Spinal cord (tissue), 10 donors: ENCODE measurements around the gene UBE2E1. TPM values are rescaled to one million over a fixed set of nuclear protein-coding genes. Genes with fewer than 3 reads are reported as not detected.
"Not testable (repeated sequence)": the region's sequence is repeated elsewhere in the genome, so short reads cannot be mapped to it uniquely, and the experiment has no call there.

ENCODE experiments used
- DNase-seq, 6 donors: peaks; one replicate each; pipeline versions ENCODE4 v3.0.0 to v3.0.0-alpha.2; 2013 to 2015; ENCODE audit warnings: low spot score in 6 of 6, low read depth in 4 of 6
- H3K27ac ChIP-seq: one replicate; pipeline ENCODE4 v1.5.1; 2013; ENCODE audit warnings: low read depth, low read length, control low read depth
- H3K27me3 ChIP-seq: one replicate; pipeline ENCODE4 v1.6.1; 2013; ENCODE audit warnings: low read length; ENCODE audit not compliant: control insufficient read depth, insufficient read depth
- H3K36me3 ChIP-seq: one replicate; pipeline ENCODE4 v1.6.1; 2013; ENCODE audit warnings: low read length; ENCODE audit not compliant: control insufficient read depth, insufficient read depth
- H3K4me1 ChIP-seq: one replicate; pipeline ENCODE4 v1.6.1; 2013; ENCODE audit warnings: low read length; ENCODE audit not compliant: control insufficient read depth, insufficient read depth
- H3K4me3 ChIP-seq: one replicate; pipeline ENCODE4 v1.5.1; 2013; ENCODE audit warnings: low read depth, low read length, control low read depth
- H3K9me3 ChIP-seq: one replicate; pipeline ENCODE4 v1.6.1; 2013; ENCODE audit warnings: low read length; ENCODE audit not compliant: control insufficient read depth, insufficient read depth
- WGBS: methylation state at CpG from one replicate; pipeline ENCODE4 v1.1.5; 2013; ENCODE audit warnings: missing lambda C conversion rate; ENCODE audit not compliant: insufficient coverage; 5-methylcytosine and 5-hydroxymethylcytosine counted together
- polyA plus RNA-seq, 2 donors: library from polyadenylated mRNA; unstranded; fragments of 120-200 nt; gene quantifications; one replicate each; pipeline ENCODE4 v1.2.1, GENCODE V29; 2013; ENCODE audit not compliant: insufficient read length in 2 of 2
- total RNA-seq, 2 donors: library from RNA; depleted of rRNA in 1 of 2; stranded (reverse); fragments of 120-200 nt in 1 of 2; fragments of >200 nt in 1 of 2; gene quantifications; one replicate each; pipeline versions ENCODE4 v1.2.3 to v1.2.4, GENCODE V29; 2013 to 2014
- donor health status: healthy.

The UBE2E1 gene
- total and polyA plus RNA-seq, 4 donors: 91.4 to 182 (median 137) TPM

DNA sequence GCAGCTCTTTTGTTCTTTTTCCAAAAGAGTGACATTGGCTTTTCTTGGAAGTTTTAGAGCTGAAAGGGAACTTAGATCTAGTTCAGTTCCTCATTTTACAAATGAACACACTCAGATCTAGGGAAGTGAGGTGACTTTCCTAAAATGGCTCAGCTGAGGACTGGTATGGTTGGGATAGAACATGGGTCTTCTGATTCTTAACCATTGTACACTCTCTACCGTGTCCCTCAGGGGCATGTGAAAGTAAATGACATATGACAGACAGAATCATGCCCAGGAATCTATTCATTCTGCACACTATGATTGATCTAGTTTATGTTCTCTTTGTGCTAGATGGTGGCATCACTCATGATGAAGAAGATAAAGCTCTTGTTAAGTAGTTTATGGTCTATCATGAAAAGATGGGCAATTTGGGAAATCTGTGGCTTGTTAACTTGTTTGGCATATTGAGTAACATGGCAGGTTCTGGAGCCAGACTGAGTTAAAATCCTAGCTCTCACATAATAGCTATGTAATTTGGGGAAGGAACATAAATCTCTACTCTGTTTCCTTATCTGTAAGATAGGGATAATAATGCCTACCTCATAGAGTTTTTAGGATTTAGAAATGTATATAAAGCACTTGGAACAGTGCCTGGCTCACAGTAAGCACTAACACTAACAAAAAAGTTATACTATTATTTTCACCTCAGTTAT lies 30.9 kb downstream of the UBE2E1 start:
- WGBS: no CpG with 5 or more reads among the region's 1 CpG
- Histone ChIP-seq H3K9me3 (no peaks in the 10 kb centered on the region), H3K4me1 (no peaks in the 10 kb centered on the region), H3K27ac (no peak overlapping the region), H3K27me3 (no peaks in the 10 kb centered on the region), H3K4me3 (no peak overlapping the region), H3K36me3 (no peaks in the 10 kb centered on the region)
- DNase-seq: no peak

- no peak overlapping the region for H3K27ac ChIP-seq
- DNase-seq: peak in 1 of 6 donors; percentile 46
Measured at GRCh38 chr3:23837286-23837685, 31.5 kb downstream of the UBE2E1 start.

DNA sequence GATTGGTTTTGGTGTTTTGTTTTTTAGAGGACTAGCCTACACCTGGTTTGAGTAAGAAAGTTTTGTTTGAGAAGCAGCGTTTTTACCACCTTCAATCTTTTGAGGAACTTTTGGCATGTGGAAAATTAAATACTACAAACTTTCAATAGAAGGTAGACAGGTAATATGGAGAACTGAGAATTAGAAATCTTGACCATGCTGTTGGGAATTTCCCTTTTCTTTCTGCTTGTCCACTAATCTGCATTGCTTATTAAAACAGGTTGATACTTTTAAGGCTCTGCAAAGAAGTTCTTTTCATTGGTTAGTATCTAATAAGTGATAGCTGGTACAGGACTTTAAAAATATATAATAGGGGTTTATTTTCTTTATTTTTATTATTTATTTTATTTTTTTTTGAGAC lies 31.9 kb downstream of the UBE2E1 start:
- H3K9me3 ChIP-seq: no peaks in the 10 kb centered on the region
- no peaks in the 10 kb centered on the region for H3K4me1 ChIP-seq
- WGBS: no CpG with 5 or more reads among the region's 1 CpG
- DNase-seq: no peak
- H3K36me3 ChIP-seq: no peaks in the 10 kb centered on the region
- H3K27me3 ChIP-seq: no peaks in the 10 kb centered on the region
- no peak overlapping the region for H3K27ac ChIP-seq
- no peak overlapping the region for H3K4me3 ChIP-seq

More at GRCh38 chr3:23837286-23837685, 31.5 kb downstream of the UBE2E1 start:
- no peaks in the 10 kb centered on the region for H3K36me3 ChIP-seq
- no peaks in the 10 kb centered on the region for H3K9me3 ChIP-seq
- no peaks in the 10 kb centered on the region for H3K27me3 ChIP-seq
- H3K4me3 ChIP-seq: no peak overlapping the region
- no peaks in the 10 kb centered on the region for H3K4me1 ChIP-seq
- WGBS: no CpG with 5 or more reads among the region's 1 CpG

GRCh38 chr3:23840521-23840920 lies 34.8 kb downstream of the UBE2E1 start:
- WGBS: 55% methylated on average over 4 of the region's 5 CpGs
- Histone ChIP-seq H3K27me3 (no peaks in the 10 kb centered on the region), H3K9me3 (no peaks in the 10 kb centered on the region), H3K27ac (no peak overlapping the region), H3K4me1 (no peaks in the 10 kb centered on the region), H3K4me3 (no peak overlapping the region), H3K36me3 (no peaks in the 10 kb centered on the region)
- DNase-seq: no peak

- DNase-seq: no peak
- Histone ChIP-seq H3K4me3 (no peak overlapping the region), H3K9me3 (no peaks in the 10 kb centered on the region), H3K4me1 (no peaks in the 10 kb centered on the region), H3K36me3 (no peaks in the 10 kb centered on the region), H3K27ac (no peak overlapping the region), H3K27me3 (no peaks in the 10 kb centered on the region)
- WGBS: no CpG with 5 or more reads among the region's 3 CpGs
Measured at GRCh38 chr3:23843869-23844268, 38.1 kb downstream of the UBE2E1 start.

GRCh38 chr3:23845326-23846216 lies 39.8 kb downstream of the UBE2E1 start:
- no peak overlapping the region for H3K4me3 ChIP-seq
- no CpG with 5 or more reads among the region's 5 CpGs for WGBS
- no peak overlapping the region for H3K27ac ChIP-seq
- H3K36me3 ChIP-seq: no peaks in the 10 kb centered on the region
- no peak for DNase-seq
- peaks cover 1% of the 10 kb centered on the region for H3K9me3 ChIP-seq
- H3K27me3 ChIP-seq: no peaks in the 10 kb centered on the region
- H3K4me1 ChIP-seq: no peaks in the 10 kb centered on the region

DNA sequence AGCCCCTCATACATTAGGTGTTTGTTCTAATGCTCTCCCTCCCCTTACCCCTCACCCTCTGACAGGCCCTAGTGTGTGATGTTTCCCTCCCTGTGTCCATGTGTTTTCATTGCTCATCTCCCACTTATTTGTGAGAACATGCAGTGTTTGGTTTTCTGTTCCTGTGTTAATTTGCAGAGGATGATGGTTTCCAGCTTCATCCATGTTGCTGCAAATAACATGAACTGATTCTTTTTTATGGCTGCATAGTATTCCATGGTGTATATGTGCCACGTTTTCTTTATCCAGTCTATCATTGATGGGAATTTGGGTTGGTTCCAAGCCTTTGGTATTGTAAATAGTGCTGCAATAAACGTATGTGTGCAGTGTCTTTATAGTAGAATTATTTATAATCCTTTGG lies 43.7 kb downstream of the UBE2E1 start:
- no CpG with 5 or more reads among the region's 2 CpGs for WGBS
- H3K27ac ChIP-seq, DNase-seq, H3K27me3 ChIP-seq, H3K4me1 ChIP-seq, H3K36me3 ChIP-seq, H3K4me3 ChIP-seq, H3K9me3 ChIP-seq: not testable (repeated sequence)

DNA sequence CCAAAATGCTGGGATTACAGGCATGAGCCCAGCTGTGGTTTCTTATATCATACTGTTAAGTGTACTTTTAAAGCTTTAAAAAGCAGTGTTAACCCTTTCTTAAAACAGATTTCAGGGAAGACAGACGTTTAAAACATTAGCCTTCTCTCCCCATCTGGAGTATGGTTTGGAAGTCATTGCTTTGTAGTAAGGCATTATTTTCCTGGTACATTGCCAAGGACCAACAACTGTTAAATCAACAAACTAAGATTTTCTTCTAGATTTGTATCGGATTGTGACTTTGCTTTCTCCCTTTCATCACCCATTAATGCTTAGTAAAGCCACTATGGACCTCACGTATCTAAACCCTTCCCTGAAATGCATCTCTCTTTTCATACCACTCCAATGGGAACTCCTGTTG lies 50.5 kb downstream of the UBE2E1 start:
- no CpG with 5 or more reads among the region's 3 CpGs for WGBS
- Histone ChIP-seq H3K36me3 (peaks cover 3% of the 10 kb centered on the region), H3K27me3 (no peaks in the 10 kb centered on the region), H3K4me3 (no peak overlapping the region), H3K27ac (no peak overlapping the region), H3K9me3 (no peaks in the 10 kb centered on the region), H3K4me1 (peaks cover 7% of the 10 kb centered on the region)
- DNase-seq: no peak

DNA sequence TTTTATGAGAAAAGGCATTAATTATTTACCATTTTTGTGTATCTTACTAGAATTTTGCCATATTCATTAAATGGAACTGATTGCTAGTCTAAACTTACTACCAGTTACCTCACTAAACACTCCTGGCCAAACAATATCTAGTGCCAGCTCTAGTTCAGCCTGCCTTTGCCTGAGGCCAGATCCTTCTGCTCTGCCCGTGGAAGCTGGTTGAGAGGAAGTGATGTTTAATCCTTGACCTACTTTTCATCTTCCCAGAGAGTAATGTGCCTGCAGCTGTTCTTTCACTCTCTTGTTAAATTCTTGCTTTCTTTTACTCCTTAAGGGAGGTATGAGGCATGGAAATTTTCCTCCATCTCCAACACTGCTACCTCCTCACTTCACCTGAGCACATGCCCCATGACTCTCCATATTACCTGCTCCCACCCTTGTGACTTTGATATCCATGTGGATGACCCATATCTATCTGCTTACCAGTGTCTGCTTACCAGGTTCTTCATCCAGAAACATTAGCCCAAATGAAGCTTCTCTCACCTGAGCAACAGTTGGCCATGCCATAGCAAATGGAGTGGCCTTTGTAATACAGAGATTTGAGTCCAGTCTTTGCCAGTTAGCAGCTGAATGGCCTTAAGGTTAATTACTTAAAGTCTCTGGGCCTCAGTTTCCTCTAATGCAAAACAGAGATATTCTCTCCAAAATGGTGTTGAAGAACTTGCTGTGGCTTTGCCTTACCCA lies 53.4 kb downstream of the UBE2E1 start:
- no peak for DNase-seq
- no CpG with 5 or more reads among the region's 1 CpG for WGBS

More for the DNA sequence above, 53.4 kb downstream of the UBE2E1 start:
- no peak overlapping the region for H3K27ac ChIP-seq
- no peaks in the 10 kb centered on the region for H3K36me3 ChIP-seq
- H3K4me3 ChIP-seq: no peak overlapping the region
- H3K4me1 ChIP-seq: peaks cover 7% of the 10 kb centered on the region
- H3K27me3 ChIP-seq: no peaks in the 10 kb centered on the region
- no peaks in the 10 kb centered on the region for H3K9me3 ChIP-seq
